Measurements from ENCODE around the gene CSK.

The CSK gene

GRCh38 chr15:74788683-74789151, 6.8 kb downstream of the CSK start:
- Mint-ChIP-seq H3K4me3 (peak overlapping the region; percentile 95), H3K27me3 (no peaks in the 10 kb centered on the region), H3K36me3 (ENCODE audit: low read depth) (peaks cover 59% of the 10 kb centered on the region), H3K9me3 (no peaks in the 10 kb centered on the region), H3K4me1 (peaks cover 86% of the 10 kb centered on the region), H3K27ac (peak overlapping the region; percentile 99)
- DNase-seq (peak; percentile 66), ATAC-seq (peak; percentile 20)

- Mint-ChIP-seq H3K4me3 (peak overlapping the region; percentile 95), H3K27ac (peak overlapping the region; percentile 99), H3K9me3 (no peaks in the 10 kb centered on the region), H3K4me1 (peaks cover 88% of the 10 kb centered on the region), H3K27me3 (no peaks in the 10 kb centered on the region), H3K36me3 (ENCODE audit: low read depth) (peaks cover 56% of the 10 kb centered on the region)
- DNase-seq (peak; percentile 35), ATAC-seq (no peak)
Observed at GRCh38 chr15:74789171-74789631, 7.3 kb downstream of the CSK start.

- no peak for ATAC-seq
- Mint-ChIP-seq H3K27ac (peak overlapping the region; percentile 99), H3K27me3 (no peaks in the 10 kb centered on the region), H3K4me1 (peaks cover 93% of the 10 kb centered on the region), H3K36me3 (ENCODE audit: low read depth) (peaks cover 53% of the 10 kb centered on the region), H3K4me3 (peak overlapping the region; percentile 95), H3K9me3 (no peaks in the 10 kb centered on the region)
- DNase-seq: no peak
Observed at GRCh38 chr15:74789741-74790079, 7.8 kb downstream of the CSK start.

- H3K27me3 Mint-ChIP-seq: no peaks in the 10 kb centered on the region
Observed at GRCh38 chr15:74790080-74790916, 8.4 kb downstream of the CSK start.

GRCh38 chr15:74791007-74791406, 9.1 kb downstream of the CSK start:
- DNase-seq (no peak), ATAC-seq (no peak)
- Mint-ChIP-seq H3K27ac (peak overlapping the region; percentile 99), H3K9me3 (no peaks in the 10 kb centered on the region), H3K4me3 (peak overlapping the region; percentile 95), H3K36me3 (ENCODE audit: low read depth) (peaks cover 52% of the 10 kb centered on the region), H3K27me3 (no peaks in the 10 kb centered on the region), H3K4me1 (peaks cover 94% of the 10 kb centered on the region)

More at GRCh38 chr15:74790080-74790916, 8.4 kb downstream of the CSK start:
- peak overlapping the region; percentile 99 for H3K27ac Mint-ChIP-seq
- ATAC-seq (peak; percentile 12), DNase-seq (peak; percentile 63)
- peak overlapping the region; percentile 95 for H3K4me3 Mint-ChIP-seq
- H3K36me3 Mint-ChIP-seq (ENCODE audit: low read depth): peaks cover 53% of the 10 kb centered on the region
- peaks cover 95% of the 10 kb centered on the region for H3K4me1 Mint-ChIP-seq
- H3K9me3 Mint-ChIP-seq: no peaks in the 10 kb centered on the region

- Mint-ChIP-seq H3K4me3 (peak overlapping the region; percentile 95), H3K27ac (peak overlapping the region; percentile 99), H3K27me3 (no peaks in the 10 kb centered on the region), H3K9me3 (no peaks in the 10 kb centered on the region), H3K36me3 (ENCODE audit: low read depth) (peaks cover 58% of the 10 kb centered on the region), H3K4me1 (peaks cover 96% of the 10 kb centered on the region)
- DNase-seq (no peak), ATAC-seq (no peak)
Observed at GRCh38 chr15:74791667-74792066, 9.8 kb downstream of the CSK start.

GRCh38 chr15:74792227-74793016, 10.5 kb downstream of the CSK start:
- peak overlapping the region; percentile 95 for H3K4me3 Mint-ChIP-seq
- no peak for ATAC-seq
- peak; percentile 37 for DNase-seq
- no peaks in the 10 kb centered on the region for H3K27me3 Mint-ChIP-seq
- H3K36me3 Mint-ChIP-seq (ENCODE audit: low read depth): peaks cover 55% of the 10 kb centered on the region
- no peaks in the 10 kb centered on the region for H3K9me3 Mint-ChIP-seq
- peaks cover 96% of the 10 kb centered on the region for H3K4me1 Mint-ChIP-seq
- H3K27ac Mint-ChIP-seq: peak overlapping the region; percentile 99

DNA sequence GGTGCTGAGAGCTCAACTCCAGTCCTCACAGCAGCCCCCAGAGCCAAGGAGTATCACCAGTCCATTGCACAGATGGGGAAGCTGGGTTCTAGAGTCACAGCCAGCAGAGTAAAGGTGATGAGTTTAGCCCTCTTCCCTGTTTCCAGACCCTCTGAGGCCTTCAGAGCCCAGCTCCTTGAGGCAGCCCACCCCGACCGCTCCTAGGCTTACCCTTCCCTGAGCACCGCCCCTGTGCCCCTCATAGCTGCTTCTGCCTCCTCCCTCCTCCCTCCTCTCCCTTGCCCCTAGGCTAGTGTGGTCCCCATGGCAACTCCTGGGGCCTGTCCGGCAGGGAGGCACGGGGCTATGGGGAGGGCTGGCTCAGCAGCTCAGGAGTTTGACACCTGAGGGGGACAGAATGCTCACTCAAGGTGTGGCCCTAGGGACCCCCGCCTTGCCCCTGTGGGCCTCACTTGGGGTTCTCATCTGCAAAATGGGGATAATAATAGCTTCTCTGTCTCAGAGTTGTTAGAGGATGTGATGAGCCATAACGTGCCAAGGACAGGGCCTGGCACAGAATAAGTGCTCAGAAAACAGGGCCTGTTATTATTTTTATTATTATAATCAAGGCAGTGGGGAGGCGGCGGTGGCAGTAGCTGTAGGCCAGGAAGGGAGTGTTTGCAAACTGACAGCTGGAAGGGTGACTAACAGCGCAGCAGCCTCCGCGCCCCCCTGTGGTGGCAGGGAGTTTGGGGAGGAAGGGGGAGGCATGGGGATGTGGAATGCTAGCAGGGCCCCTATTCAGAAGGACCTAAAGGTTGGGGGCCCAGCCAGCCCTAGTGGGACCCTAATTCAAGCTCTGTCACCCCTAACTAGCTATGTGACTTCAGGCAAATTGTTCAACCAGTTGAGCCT, 11.5 kb downstream of the CSK start:
- peak overlapping the region; percentile 21 for H3K4me3 Mint-ChIP-seq
- H3K27ac Mint-ChIP-seq: peak overlapping the region; percentile 99
- DNase-seq: peak; percentile 80
- H3K4me1 Mint-ChIP-seq: peaks cover 96% of the 10 kb centered on the region
- peak; percentile 20 for ATAC-seq
- no peaks in the 10 kb centered on the region for H3K9me3 Mint-ChIP-seq
- peaks cover 51% of the 10 kb centered on the region for H3K36me3 Mint-ChIP-seq (ENCODE audit: low read depth)
- no peaks in the 10 kb centered on the region for H3K27me3 Mint-ChIP-seq

DNA sequence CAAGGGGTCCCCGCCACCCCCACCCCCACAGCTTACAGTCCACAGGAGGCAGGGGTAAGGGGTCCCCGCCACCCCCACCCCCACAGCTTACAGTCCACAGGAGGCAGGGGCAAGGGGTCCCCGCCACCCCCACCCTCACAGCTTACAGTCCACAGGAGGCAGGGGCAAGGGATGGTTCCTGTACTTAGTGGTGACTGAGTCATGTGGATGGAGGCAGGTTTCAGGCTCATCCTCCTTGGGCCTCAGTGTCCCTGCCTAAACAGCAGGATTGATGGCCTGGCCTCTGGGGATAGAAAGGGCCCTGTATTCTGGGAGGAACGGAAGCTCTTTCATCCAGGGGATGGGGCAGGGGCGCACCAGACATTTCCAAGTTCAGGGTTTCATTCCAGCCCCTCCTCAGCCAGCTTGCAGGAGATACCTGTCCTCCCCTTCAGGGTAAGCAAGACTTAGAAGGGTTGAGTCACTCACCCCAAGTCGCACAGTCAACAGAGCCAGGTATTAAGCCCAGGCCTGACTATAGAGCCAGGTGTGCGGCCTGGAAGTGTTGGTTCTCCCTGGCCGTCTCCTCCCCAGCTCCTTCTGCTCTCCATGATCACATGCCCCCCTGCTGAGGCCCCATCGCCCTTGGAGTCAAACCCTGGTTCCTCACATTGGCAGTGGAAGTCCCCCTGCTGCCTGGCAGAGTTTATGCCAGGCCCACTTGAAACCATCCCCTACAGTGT, 12.5 kb downstream of the CSK start:
- Mint-ChIP-seq H3K27ac (peak overlapping the region; percentile 87), H3K4me1 (peaks cover 96% of the 10 kb centered on the region), H3K4me3 (peak overlapping the region; percentile 6), H3K27me3 (no peaks in the 10 kb centered on the region), H3K9me3 (no peaks in the 10 kb centered on the region), H3K36me3 (ENCODE audit: low read depth) (peaks cover 49% of the 10 kb centered on the region)
- no peak for DNase-seq
- no peak for ATAC-seq

DNA sequence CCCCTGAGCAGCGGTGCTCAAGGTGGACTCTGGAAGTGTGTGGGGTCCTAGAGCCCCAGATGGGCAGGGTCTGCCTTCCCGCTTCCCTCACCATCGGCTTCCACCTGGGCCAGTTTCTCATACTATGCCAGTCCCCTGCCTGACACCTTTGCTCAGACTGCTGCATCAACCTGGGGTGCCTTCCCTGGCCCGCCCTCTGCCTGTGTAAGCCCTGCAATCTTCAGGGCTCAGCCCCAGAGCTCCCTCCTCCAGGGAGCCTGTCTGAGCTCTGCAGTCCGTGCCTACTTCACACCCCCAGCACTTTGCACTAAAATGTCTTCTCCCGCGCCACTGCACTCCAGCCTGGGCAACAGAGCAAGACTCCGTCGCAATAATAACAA, 13.1 kb downstream of the CSK start:
- peaks cover 44% of the 10 kb centered on the region for H3K36me3 Mint-ChIP-seq (ENCODE audit: low read depth)
- H3K27me3 Mint-ChIP-seq: no peaks in the 10 kb centered on the region
- H3K4me3 Mint-ChIP-seq: peak overlapping the region; percentile 6
- DNase-seq (no peak), ATAC-seq (no peak)
- H3K9me3 Mint-ChIP-seq: no peaks in the 10 kb centered on the region
- H3K27ac Mint-ChIP-seq: peak overlapping the region; percentile 87
- peaks cover 96% of the 10 kb centered on the region for H3K4me1 Mint-ChIP-seq

GRCh38 chr15:74795966-74796625, 14.2 kb downstream of the CSK start:
- Mint-ChIP-seq H3K4me3 (peak overlapping the region; percentile 61), H3K4me1 (peaks cover 88% of the 10 kb centered on the region), H3K9me3 (no peaks in the 10 kb centered on the region), H3K27ac (peak overlapping the region; percentile 98), H3K36me3 (ENCODE audit: low read depth) (peaks cover 47% of the 10 kb centered on the region), H3K27me3 (no peaks in the 10 kb centered on the region)
- ATAC-seq (peak; percentile 31), DNase-seq (peak; percentile 59)

DNA sequence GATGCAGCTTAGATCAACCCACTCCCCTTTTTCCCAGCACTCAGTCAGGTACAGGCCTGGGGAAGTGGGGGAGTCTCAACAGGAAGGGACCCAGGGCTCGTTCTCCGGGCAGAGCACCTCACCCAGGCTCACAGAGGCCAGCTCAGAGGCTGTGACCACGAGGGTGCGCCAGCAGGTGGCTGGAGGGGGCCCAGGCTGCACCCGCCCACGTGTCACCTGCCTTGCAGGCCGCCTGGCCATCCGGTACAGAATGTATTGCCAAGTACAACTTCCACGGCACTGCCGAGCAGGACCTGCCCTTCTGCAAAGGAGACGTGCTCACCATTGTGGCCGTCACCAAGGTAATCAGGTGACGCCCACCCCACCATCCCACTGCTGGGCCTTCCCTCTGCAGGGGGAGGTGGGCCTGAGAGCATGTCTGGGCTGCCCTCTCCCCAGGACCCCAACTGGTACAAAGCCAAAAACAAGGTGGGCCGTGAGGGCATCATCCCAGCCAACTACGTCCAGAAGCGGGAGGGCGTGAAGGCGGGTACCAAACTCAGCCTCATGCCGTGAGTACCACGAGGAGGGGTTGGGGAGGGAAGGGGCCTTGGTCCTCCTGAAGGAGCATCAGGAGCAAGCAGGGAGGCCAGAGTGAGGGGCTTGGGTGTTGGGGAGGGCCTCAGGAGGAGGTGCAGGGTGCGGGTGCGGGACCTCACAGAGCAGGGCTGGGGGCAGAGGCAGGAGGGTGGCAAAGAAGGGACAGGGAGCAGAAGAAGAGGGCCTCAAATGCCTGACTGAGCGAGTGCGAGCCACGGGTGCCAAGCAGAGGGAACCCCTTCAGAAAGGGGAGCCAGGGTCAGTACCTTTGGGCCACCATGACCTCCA, 16.7 kb downstream of the CSK start:
- no peaks in the 10 kb centered on the region for H3K27me3 Mint-ChIP-seq
- peaks cover 63% of the 10 kb centered on the region for H3K4me1 Mint-ChIP-seq
- H3K36me3 Mint-ChIP-seq (ENCODE audit: low read depth): peaks cover 53% of the 10 kb centered on the region
- no peak for ATAC-seq
- peak overlapping the region; percentile 84 for H3K27ac Mint-ChIP-seq
- H3K4me3 Mint-ChIP-seq: no peak overlapping the region
- DNase-seq: no peak
- H3K9me3 Mint-ChIP-seq: no peaks in the 10 kb centered on the region

All from activated naive CD8-positive, alpha-beta T cell treated with anti-CD3 and anti-CD28 coated beads, Interleukin-2, amount 50 U/mL, for 24 hours (primary cell).